GM19395 (cell line): ENCODE results near the gene CYP1A1.

Experiments
- ATAC-seq: cut with Tn5 transposase; IDR thresholded peaks from one replicate; pipeline ENCODE4 v1.9.1; 2021; ENCODE audit warnings: mild to moderate bottlenecking, moderate library complexity; ENCODE audit not compliant: unreplicated experiment

CYP1A1 gene, protein sequence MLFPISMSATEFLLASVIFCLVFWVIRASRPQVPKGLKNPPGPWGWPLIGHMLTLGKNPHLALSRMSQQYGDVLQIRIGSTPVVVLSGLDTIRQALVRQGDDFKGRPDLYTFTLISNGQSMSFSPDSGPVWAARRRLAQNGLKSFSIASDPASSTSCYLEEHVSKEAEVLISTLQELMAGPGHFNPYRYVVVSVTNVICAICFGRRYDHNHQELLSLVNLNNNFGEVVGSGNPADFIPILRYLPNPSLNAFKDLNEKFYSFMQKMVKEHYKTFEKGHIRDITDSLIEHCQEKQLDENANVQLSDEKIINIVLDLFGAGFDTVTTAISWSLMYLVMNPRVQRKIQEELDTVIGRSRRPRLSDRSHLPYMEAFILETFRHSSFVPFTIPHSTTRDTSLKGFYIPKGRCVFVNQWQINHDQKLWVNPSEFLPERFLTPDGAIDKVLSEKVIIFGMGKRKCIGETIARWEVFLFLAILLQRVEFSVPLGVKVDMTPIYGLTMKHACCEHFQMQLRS

DNA sequence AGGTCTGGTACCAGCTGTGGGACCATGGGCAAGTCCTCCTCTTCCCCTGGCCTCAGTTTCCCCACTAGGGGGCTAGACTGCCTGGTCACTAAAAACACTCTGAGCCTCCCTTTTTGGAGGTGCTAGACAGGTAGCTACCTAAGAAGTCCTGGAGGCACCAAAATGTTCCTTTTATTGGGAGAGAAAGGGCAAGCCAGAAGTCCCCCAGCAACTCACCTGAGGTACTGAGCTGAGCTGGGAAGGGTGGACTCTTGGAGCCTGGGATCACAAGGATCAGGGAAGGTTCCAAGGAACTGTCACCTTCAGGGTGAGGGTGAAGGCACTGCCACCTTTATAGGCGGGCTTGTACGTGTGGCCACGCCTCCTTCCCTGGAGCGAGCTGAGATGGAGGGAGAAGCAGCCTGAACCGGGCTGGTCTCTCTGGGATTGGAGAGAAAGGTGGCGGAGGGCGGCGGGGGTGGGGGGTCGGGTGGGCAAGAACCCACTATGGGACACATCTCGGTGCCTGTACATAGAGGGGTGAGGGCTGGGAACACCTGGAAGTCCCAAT, at the start of gene CYP1A1:
TSS of gene CYP1A1 (minus strand) at position 304 of the 550 bp plus-strand sequence. CDS start 2,431 bp downstream, outside the sequence.
- ATAC-seq = no peak

- no peak for ATAC-seq
Observed at GRCh38 chr15:74773731-74774252, 48.5 kb upstream of the CYP1A1 start.

GRCh38 chr15:74773329-74773728, 48.0 kb upstream of the CYP1A1 start:
- ATAC-seq = no peak

GRCh38 chr15:74770211-74770903, 45.0 kb upstream of the CYP1A1 start:
- no peak for ATAC-seq

GRCh38 chr15:74769463-74770025, 44.2 kb upstream of the CYP1A1 start:
- no peak for ATAC-seq

DNA sequence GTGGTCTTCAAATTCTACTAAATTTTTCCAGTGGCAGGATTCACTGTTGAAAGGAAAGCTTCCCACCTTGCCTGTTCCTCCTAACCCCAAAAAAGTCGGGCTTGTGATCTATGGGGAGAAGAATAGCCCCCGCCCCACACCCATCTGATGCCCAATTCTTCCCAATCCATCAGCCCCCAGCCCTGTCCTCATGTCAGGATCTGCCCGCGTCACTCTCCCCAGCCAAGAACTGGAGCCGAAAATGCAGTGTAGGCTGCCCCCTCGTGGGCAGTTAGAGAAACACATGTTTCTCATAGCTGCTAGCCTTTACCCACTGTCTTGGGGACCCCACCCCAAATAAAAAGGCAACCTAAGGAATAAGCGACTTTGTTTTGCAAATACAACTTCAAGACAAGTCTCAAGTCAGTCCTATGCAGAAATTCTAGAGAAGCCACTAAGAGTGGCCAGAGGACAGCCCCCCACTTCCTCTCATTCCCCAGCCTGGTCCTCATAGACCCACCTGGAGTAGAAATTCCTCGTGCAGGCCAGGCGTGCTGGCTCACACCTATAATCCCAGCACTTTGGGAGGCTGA, 43.5 kb upstream of the CYP1A1 start:
- no peak for ATAC-seq

GRCh38 chr15:74768099-74768770, 42.9 kb upstream of the CYP1A1 start:
- ATAC-seq = no peak

DNA sequence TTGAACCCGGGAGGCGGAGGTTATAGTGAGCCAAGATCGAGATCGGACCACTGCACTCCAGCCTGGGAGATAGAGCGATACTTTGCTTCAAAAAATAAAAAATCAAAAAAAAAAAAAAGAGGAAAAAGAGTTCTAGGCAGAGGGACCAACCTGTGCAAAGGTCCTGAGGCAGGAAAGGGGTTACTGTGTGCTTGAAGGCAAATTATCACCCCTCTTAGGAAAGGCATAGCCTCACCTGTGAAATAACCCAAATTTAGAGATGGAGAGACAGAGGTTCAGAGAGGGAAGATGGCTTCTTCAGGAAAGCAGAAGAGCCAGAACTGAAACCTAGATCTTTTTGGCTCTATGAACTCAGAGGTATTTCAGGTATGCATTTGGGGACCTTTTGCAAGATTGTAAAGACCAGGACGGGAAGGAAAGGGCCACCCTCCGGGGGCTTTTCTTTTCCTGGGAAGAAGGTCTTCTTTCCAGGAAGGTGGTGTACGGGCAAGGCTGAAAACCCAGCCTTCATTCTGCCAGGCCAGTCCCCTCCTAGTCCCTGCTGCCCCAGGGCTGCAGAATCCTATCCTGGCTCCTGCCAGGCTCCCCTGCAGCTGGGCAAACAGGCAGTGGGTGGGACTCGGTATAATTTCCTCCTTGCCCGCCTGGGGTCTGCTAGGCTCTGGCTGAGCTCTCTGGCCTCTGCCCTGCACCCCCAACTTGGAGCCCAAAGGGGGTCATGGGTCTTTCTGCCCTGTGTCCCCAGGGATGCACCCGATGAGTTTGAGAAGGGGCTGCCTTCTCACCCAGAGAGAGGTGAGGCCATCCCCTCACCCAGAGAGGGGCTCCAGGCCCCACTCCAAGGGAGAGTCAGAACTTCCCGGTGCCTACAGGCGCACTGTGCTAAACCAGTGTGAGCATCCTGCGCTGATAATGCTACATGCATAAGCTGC, 42.1 kb upstream of the CYP1A1 start:
- no peak for ATAC-seq

GRCh38 chr15:74763416-74763815, 38.1 kb upstream of the CYP1A1 start:
- ATAC-seq = no peak

- ATAC-seq = no peak
Observed at GRCh38 chr15:74762791-74763150, 37.4 kb upstream of the CYP1A1 start.

DNA sequence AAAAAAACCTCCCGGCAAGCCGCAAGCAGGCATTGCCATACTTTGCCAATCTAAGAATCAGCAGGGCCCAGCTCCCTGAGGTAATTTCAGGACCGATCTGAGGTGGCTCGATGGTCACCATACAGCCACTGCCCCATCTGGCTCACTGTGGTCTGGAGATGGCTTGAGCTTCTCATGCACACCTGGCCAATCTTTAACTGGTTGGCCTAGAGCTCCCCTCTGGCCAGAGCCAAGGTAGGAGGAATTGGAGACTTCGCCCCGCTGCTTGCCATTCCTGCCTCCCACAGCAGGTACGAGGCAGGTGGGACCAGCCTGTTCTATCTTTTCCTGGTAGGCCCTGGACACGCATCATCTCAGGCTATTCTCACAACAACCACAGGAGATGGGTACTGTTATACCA, 33.4 kb upstream of the CYP1A1 start:
- no peak for ATAC-seq

GRCh38 chr15:74754593-74755215, 29.4 kb upstream of the CYP1A1 start:
- no peak for ATAC-seq

DNA sequence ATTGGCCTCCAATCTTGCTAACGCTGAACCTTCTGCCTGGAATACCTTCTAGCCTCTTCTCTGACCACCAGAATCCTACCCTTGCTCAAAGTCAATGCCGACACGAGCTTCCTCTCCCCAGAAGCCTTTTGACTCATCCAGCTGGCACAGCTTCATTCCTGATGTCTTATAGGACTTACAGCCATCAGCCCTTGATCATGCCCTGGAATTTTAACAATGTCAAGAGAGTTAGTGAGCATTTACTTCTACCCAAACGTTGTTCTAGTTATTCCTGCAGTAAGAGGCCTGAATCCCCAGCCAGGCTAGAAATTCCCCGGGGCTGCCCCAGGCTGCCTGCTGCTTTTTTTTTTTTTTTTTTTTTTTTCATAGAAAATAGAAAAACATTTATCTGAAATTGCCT, 27.2 kb upstream of the CYP1A1 start:
- ATAC-seq = no peak

DNA sequence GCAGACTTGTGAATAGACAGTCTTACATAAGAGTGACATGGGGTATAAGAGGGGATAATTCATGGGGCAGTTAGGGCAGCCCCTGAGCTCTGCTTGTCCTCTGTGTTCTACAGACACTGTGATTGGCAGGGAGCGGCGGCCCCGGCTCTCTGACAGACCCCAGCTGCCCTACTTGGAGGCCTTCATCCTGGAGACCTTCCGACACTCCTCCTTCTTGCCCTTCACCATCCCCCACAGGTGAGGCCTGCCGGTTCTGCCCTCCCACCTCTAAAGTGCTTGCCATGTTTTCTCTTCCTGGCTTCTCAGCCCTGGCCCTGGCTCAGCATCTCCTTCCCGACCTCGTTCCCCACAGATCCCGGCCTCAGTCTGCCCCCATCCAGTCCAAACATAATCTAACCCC, 26.7 kb upstream of the CYP1A1 start:
- no peak for ATAC-seq

DNA sequence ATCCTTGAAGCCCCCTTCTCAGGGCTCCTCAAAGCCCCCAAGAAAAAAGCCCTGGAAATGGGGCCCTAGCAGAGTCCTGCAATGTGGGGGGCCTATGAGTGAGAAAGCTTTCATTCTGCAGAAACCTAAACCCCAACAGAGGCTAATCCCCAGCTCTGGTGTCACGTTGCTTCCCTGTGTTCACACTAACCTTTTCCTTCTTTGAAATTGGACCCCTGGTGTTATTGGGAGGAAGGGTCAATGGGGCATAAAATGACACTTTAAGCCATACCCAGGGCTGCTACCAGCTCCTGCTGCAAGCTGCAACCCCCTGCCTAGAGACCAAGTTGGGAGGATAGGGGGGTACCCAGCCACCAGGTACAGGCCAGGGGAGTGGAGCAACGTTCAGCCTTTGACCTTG, 25.4 kb upstream of the CYP1A1 start:
- ATAC-seq = no peak

GRCh38 chr15:74749832-74750231, 24.5 kb upstream of the CYP1A1 start:
- no peak for ATAC-seq

DNA sequence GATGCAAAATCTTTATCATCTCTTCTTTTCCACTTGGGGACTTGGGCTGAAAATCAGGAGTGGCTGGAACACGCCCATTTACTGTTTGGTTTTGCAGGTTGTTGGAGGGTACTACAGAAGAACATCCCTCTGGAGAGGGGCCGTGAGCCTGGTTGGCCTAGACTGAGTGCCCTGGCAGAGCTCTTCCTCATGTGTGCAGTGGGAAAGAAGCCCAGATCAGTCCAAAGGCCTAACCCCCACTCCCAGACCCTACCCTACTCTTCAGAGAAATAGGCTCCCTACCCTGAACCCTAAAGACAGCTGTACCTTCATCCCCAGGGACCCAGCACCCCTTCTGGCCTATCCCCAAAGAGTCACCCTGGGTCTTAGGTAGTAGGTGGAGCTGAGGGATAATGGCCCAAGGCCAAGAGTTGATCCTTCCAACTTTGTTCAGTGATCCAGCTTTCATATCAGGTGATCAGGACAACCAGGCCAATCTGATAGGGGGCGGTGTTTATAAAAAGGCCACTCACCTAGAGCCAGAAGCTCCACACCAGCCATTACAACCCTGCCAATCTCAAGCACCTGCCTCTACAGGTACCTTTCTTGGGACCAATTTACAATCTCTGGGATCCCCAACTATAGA, 23.1 kb upstream of the CYP1A1 start, which contains the start of gene CYP1A2:
TSS of gene CYP1A2 (plus strand) at position 524 of the 625 bp plus-strand sequence. CDS start 894 bp downstream, outside the sequence.
- ATAC-seq = no peak

- ATAC-seq = no peak
Observed at GRCh38 chr15:74746389-74746788, 21.1 kb upstream of the CYP1A1 start.
